H1 (cell line): ENCODE data around the gene EPB41L4A. TPM values are rescaled to one million over a fixed set of nuclear protein-coding genes. Genes with fewer than 3 reads are reported as not detected.
"Not testable (repeated sequence)": the region's sequence is repeated elsewhere in the genome, so short reads cannot be mapped to it uniquely, and the experiment has no call there.

Experiments used
- CTCF ChIA-PET: fragments of 300-600 bp; sonication (Branson Sonifier 250); formaldehyde crosslinking; loops from one replicate; lab custom pipeline; 2021; ENCODE audit not compliant: partially characterized antibody; lab: Charles Lee
- POLR2A ChIA-PET: fragments of 300-600 bp; sonication (Branson Sonifier 250); formaldehyde crosslinking; loops from one replicate; lab custom pipeline; 2021; ENCODE audit warnings: inconsistent platforms; ENCODE audit not compliant: partially characterized antibody; lab: Charles Lee
- DNase-seq, 2 experiments: peaks; one replicate each; pipeline versions ENCODE4 v3.0.0 to v3.0.0-alpha.2; 2010 to 2022; ENCODE audit warnings: low spot score in 2 of 2, low read depth in 1 of 2, mixed read lengths in 1 of 2
- FAIRE-seq: peaks from 2 replicates; lab custom pipeline; 2011; peaks lifted over from hg19 to GRCh38; lab: Jason Lieb, UNC
- H2AFZ ChIP-seq: 2 replicates; pipeline ENCODE4 v1.8.1; 2012; ENCODE audit warnings: low read length, inconsistent platforms
- H2AK5ac ChIP-seq: 2 replicates; pipeline ENCODE4 v1.6.1; 2013; ENCODE audit warnings: low read depth, low read length
- H2BK120ac ChIP-seq: replicated peaks from 2 replicates; pipeline ENCODE3; 2013; ENCODE audit warnings: low read depth, low read length, inconsistent platforms
- H2BK12ac ChIP-seq: 2 replicates; pipeline ENCODE4 v1.6.1; 2013; ENCODE audit warnings: low read depth, low read length
- H2BK15ac ChIP-seq: 2 replicates; pipeline ENCODE4 v1.6.1; 2013; ENCODE audit warnings: low read length
- H2BK20ac ChIP-seq: 2 replicates; pipeline ENCODE4 v1.6.1; 2013; ENCODE audit warnings: low read length
- H2BK5ac ChIP-seq: 2 replicates; pipeline ENCODE4 v1.6.1; 2013; ENCODE audit warnings: low read depth, low read length
- H3K14ac ChIP-seq: 2 replicates; pipeline ENCODE4 v1.6.1; 2013; ENCODE audit warnings: inconsistent platforms; ENCODE audit not compliant: insufficient read length
- H3K18ac ChIP-seq: 2 replicates; pipeline ENCODE4 v1.6.1; 2013; ENCODE audit warnings: low read length; ENCODE audit errors: extremely low read depth
- H3K23ac ChIP-seq: 2 replicates; pipeline ENCODE4 v1.6.1; 2013; ENCODE audit warnings: inconsistent platforms; ENCODE audit not compliant: insufficient read length
- H3K23me2 ChIP-seq: 2 replicates; pipeline ENCODE4 v1.6.1; 2013; ENCODE audit warnings: low read depth, low read length
- H3K27ac ChIP-seq: 2 replicates; pipeline ENCODE4 v1.6.1; 2011; ENCODE audit warnings: low read depth, low read length, inconsistent platforms
- H3K27me3 ChIP-seq, 4 experiments: replicated peaks in 1 of 4; 1 replicate in 1 of 4; 2 replicates in 3 of 4; pipeline versions ENCODE4 v1.6.1 to v1.8.1; 2011 to 2013; ENCODE audit warnings: low read length in 3 of 4, mild to moderate bottlenecking in 3 of 4, inconsistent platforms in 2 of 4, mixed read lengths in 2 of 4, moderate library complexity in 1 of 4; ENCODE audit not compliant: control insufficient read depth in 3 of 4, insufficient read depth in 3 of 4; ENCODE audit errors: extremely low read depth in 1 of 4
- H3K36me3 ChIP-seq, 4 experiments: 2 replicates each; pipeline versions ENCODE4 v1.6.1 to v1.8.1; 2011 to 2013; ENCODE audit warnings: mild to moderate bottlenecking in 4 of 4, low read length in 3 of 4, moderate library complexity in 2 of 4, control low read depth in 1 of 4, inconsistent platforms in 1 of 4; ENCODE audit not compliant: insufficient read depth in 4 of 4, control insufficient read depth in 2 of 4
- H3K4ac ChIP-seq: replicated peaks from 2 replicates; pipeline ENCODE3; 2013; ENCODE audit warnings: low read length, low read depth, mixed read lengths, inconsistent platforms; ENCODE audit not compliant: insufficient read length
- H3K4me1 ChIP-seq, 4 experiments: replicated peaks in 1 of 4; 1 replicate in 1 of 4; 2 replicates in 3 of 4; pipeline versions ENCODE4 v1.6.1 to v1.8.1; 2011 to 2013; ENCODE audit warnings: low read length in 3 of 4, inconsistent platforms in 2 of 4, mixed read lengths in 1 of 4; ENCODE audit not compliant: insufficient read depth in 4 of 4, control insufficient read depth in 3 of 4
- H3K4me2 ChIP-seq, 2 experiments: 2 replicates each; pipeline versions ENCODE4 v1.6.1 to v1.8.1; 2011 to 2013; ENCODE audit warnings: low read depth in 2 of 2, low read length in 2 of 2, control low read depth in 1 of 2, inconsistent platforms in 1 of 2, mild to moderate bottlenecking in 1 of 2; ENCODE audit not compliant: insufficient read depth in 1 of 2
- H3K4me3 ChIP-seq, 4 experiments: fragments of 200-600, 300-600 bp in 1 of 4; sonication (generic), shearing (Covaris generic), sonication (Bioruptor Twin) in 1 of 4; 2 replicates each; pipeline versions ENCODE4 v1.5.1 to v1.8.1; 2011 to 2016; ENCODE audit warnings: low read length in 4 of 4, low read depth in 3 of 4, control low read depth in 2 of 4, inconsistent platforms in 2 of 4, mild to moderate bottlenecking in 2 of 4, mixed read lengths in 1 of 4, moderate library complexity in 1 of 4; ENCODE audit not compliant: insufficient read depth in 2 of 4; ENCODE audit errors: extremely low read depth in 1 of 4
- H3K56ac ChIP-seq: replicated peaks from 2 replicates; pipeline ENCODE3; 2013; ENCODE audit warnings: low read depth, mild to moderate bottlenecking, mixed read lengths, low read length, inconsistent platforms; ENCODE audit not compliant: insufficient read length
- H3K79me1 ChIP-seq: 2 replicates; pipeline ENCODE4 v1.6.1; 2013; ENCODE audit warnings: low read depth, low read length, control low read depth
- H3K79me2 ChIP-seq, 2 experiments: 2 replicates each; pipeline versions ENCODE4 v1.6.1 to v1.8.1; 2012 to 2013; ENCODE audit warnings: low read length in 2 of 2, mild to moderate bottlenecking in 2 of 2, inconsistent platforms in 1 of 2; ENCODE audit not compliant: insufficient read depth in 2 of 2, control insufficient read depth in 1 of 2
- H3K9ac ChIP-seq, 4 experiments: replicated peaks in 1 of 4; 1 replicate in 1 of 4; 2 replicates in 3 of 4; pipeline versions ENCODE4 v1.6.1 to v1.8.1; 2011 to 2013; ENCODE audit warnings: low read depth in 3 of 4, low read length in 3 of 4, control low read depth in 2 of 4, mild to moderate bottlenecking in 2 of 4, moderate library complexity in 2 of 4, inconsistent platforms in 1 of 4; ENCODE audit errors: extremely low read depth in 1 of 4
- H3K9me3 ChIP-seq, 2 experiments: 2 replicates each; pipeline versions ENCODE4 v1.6.1 to v1.8.1; 2012 to 2013; ENCODE audit warnings: mild to moderate bottlenecking in 2 of 2, moderate library complexity in 2 of 2, control low read depth in 1 of 2, inconsistent platforms in 1 of 2, low read depth in 1 of 2, low read length in 1 of 2, mixed read lengths in 1 of 2; ENCODE audit not compliant: insufficient read depth in 2 of 2
- H4K20me1 ChIP-seq, 2 experiments: replicated peaks in 1 of 2; 2 replicates each; pipeline versions ENCODE3 to v1.8.1; 2011 to 2013; ENCODE audit warnings: inconsistent platforms in 2 of 2, low read length in 2 of 2, mild to moderate bottlenecking in 1 of 2; ENCODE audit not compliant: insufficient read depth in 2 of 2, control insufficient read depth in 1 of 2
- H4K5ac ChIP-seq: 2 replicates; pipeline ENCODE4 v1.6.1; 2013; ENCODE audit warnings: low read length, low read depth, mixed read lengths, inconsistent platforms; ENCODE audit not compliant: insufficient read length
- H4K8ac ChIP-seq: 2 replicates; pipeline ENCODE4 v1.8.0; 2013; ENCODE audit warnings: mild to moderate bottlenecking, moderate library complexity, low read length, inconsistent platforms; ENCODE audit not compliant: insufficient read depth; ENCODE audit errors: extremely low read depth
- H4K91ac ChIP-seq: replicated peaks from 2 replicates; pipeline ENCODE3; 2013; ENCODE audit warnings: low read length, mixed read lengths, inconsistent platforms; ENCODE audit not compliant: insufficient read length
- BCL11A ChIP-seq, 2 experiments: IDR thresholded peaks; one replicate each; pipeline ENCODE4 v1.6.1; 2011; ENCODE audit warnings: low read depth in 2 of 2, low read length in 2 of 2, mild to moderate bottlenecking in 2 of 2
- CTBP2 ChIP-seq: IDR thresholded peaks from 2 replicates; pipeline ENCODE4 v1.7.0; 2011; ENCODE audit warnings: borderline replicate concordance, mild to moderate bottlenecking, moderate library complexity, mixed read lengths, low read length; ENCODE audit not compliant: insufficient read depth, insufficient read length
- EZH2 ChIP-seq: fragments of 200-600 bp; sonication (generic); IDR thresholded peaks from 2 replicates; pipeline ENCODE4 v1.7.1; 2012; ENCODE audit warnings: low read depth, mild to moderate bottlenecking, moderate library complexity, low read length, inconsistent platforms; ENCODE audit not compliant: severe bottlenecking
- KDM5A ChIP-seq: fragments of 200-600 bp; IDR thresholded peaks from 2 replicates; pipeline ENCODE4 v1.7.1; 2012; ENCODE audit warnings: mild to moderate bottlenecking, low read length, inconsistent platforms, mixed read lengths
- MAFK ChIP-seq: IDR thresholded peaks from 2 replicates; pipeline ENCODE4 v1.6.1; 2012; ENCODE audit warnings: low read depth, mild to moderate bottlenecking, improper control_type of control experiment, low read length
- NANOG ChIP-seq: IDR thresholded peaks from 2 replicates; pipeline ENCODE4 v1.6.1; 2011; ENCODE audit warnings: low read length, low read depth, mild to moderate bottlenecking, inconsistent platforms; ENCODE audit not compliant: insufficient read depth, poor library complexity, severe bottlenecking
- RBBP5 ChIP-seq: IDR thresholded peaks from 2 replicates; pipeline ENCODE4 v1.7.1; 2012; ENCODE audit warnings: low read depth, mild to moderate bottlenecking, inconsistent platforms, low read length, moderate library complexity, borderline replicate concordance
- RNF2 ChIP-seq: fragments of 200-900, 300-1000 bp; sonication (generic); IDR thresholded peaks from 2 replicates; pipeline ENCODE4 v1.7.1; 2016; ENCODE audit warnings: borderline replicate concordance, low read depth, mild to moderate bottlenecking, antibody characterized with exemption, low read length; ENCODE audit not compliant: poor library complexity, severe bottlenecking; ENCODE audit errors: missing control alignments
- RXRA ChIP-seq: IDR thresholded peaks from 2 replicates; pipeline ENCODE4 v1.6.1; 2011; ENCODE audit warnings: low read depth, mild to moderate bottlenecking, low read length, moderate library complexity; ENCODE audit not compliant: insufficient read depth
- WGBS, 2 experiments: shearing (Covaris generic) in 1 of 2; methylation state at CpG; one replicate each; pipeline versions ENCODE4 v1.1.6 to v1.1.7; 2013 to 2015; ENCODE audit warnings: low lambda C conversion rate in 2 of 2, mixed read lengths in 2 of 2, inconsistent platforms in 1 of 2, low coverage in 1 of 2, missing lambda C conversion rate in 1 of 2; ENCODE audit not compliant: insufficient replicate concordance in 2 of 2, insufficient coverage in 1 of 2, insufficient read length in 1 of 2; ENCODE audit errors: extremely low coverage in 1 of 2, missing lambda C conversion rate in 1 of 2; 5-methylcytosine and 5-hydroxymethylcytosine counted together
- polyA plus RNA-seq, 7 experiments: library from polyadenylated mRNA; depleted of rRNA in 3 of 7; stranded (reverse) in 5 of 7; unstranded in 2 of 7; fragments of >200 nt in 5 of 7; fragments of 200-250 nt in 2 of 7; gene quantifications; 1 replicate in 5 of 7; 2 replicates in 1 of 7; 4 replicates in 1 of 7; pipeline versions ENCODE4 v1.2.1 to v1.2.3, GENCODE V29; 2011 to 2013; ENCODE audit warnings: missing spikeins in 2 of 7, mixed read lengths in 2 of 7
- total RNA-seq: library from RNA; stranded (reverse); fragmentation: NEBNext Ultra II Directional; extraction: Animal tissue kit (Norgen Biotek cat#: 25700); gene quantifications from 2 replicates; pipeline ENCODE4 v1.2.1, GENCODE V29; 2021

EPB41L4A gene
- total and polyA plus RNA-seq, 2 of the 8 experiments (the other 6 are each of a cell fraction or from before 2014, with no cell fraction given) = 1.6 to 4.6 TPM

DNA sequence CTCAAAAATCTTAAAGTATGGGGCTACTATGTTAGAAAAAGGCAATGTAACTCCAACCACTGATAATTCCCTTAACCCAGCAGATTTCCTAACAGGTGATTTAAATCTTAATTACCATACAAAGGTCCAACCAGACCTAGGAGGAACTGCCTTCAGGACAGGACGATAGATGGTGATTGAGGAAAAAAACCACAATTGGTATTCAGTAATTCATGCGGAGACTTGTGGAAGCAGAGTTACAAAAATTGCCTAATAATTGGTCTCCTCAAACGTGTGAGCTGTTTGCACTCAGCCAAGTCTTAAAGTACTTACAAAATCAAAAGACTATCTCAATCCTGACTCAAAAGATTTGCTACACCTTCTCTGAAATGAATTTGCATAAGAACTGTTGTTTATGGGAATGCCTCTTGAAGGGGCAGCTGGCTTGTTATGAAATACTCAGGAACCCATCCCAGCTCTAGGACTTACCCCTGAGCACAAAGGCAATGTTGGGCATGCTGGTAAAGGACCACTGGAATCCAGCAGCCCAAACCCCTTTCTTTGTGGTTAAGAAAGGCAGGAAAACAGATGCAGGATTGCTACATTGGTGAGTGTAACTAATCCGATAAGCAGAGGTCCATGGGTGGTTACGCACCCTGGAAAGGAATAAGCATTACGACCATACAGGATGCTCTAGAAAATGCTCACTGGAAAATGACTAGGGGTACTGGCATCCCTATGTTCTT is 26.7 kb upstream of the EPB41L4A start (continued):
- no peak for TF ChIP-seq BCL11A (IDR thresholded peaks at IDR 0.05; ENCODE audit: low read depth in 2 of 2, low read length in 2 of 2)
- TF ChIP-seq RNF2 = no peak
- no peak for TF ChIP-seq RBBP5
- no peak for TF ChIP-seq MAFK
- TF ChIP-seq CTBP2 = no peak
- TF ChIP-seq RXRA = no peak
- no peak for TF ChIP-seq NANOG
- TF ChIP-seq EZH2 = no peak
- no peak for TF ChIP-seq KDM5A

DNA sequence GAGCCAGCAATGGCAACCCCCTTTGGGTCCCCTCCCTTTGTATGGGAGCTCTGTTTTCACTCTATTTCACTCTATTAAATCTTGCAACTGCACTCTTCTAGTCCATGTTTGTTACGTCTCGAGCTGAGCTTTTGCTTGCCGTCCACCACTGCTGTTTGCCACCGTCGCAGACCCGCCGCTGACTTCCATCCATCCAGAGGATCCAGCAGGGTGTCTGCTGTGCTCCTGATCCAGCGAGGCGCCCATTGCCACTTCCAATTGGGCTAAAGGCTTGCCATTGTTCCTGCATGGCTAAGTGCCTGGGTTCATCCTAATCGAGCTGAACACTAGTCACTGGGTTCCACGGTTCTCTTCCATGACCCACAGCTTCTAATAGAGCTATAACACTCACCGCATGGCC is 24.9 kb upstream of the EPB41L4A start:
- CTCF ChIA-PET = interaction anchor here (0.9 kb wide), 1 partner anchor 49 kb away, joined by 3 read pairs; no protein-coding TSS in a partner anchor
- H3K79me2 ChIP-seq, H3K4ac ChIP-seq, H3K14ac ChIP-seq, H3K9me3 ChIP-seq, H2BK20ac ChIP-seq, H2AFZ ChIP-seq, H4K8ac ChIP-seq, H3K56ac ChIP-seq, H3K23ac ChIP-seq, H4K5ac ChIP-seq, H3K4me1 ChIP-seq, DNase-seq, H2BK12ac ChIP-seq, H3K79me1 ChIP-seq, H3K27me3 ChIP-seq, POLR2A ChIA-PET, H4K91ac ChIP-seq, H2AK5ac ChIP-seq, H2BK15ac ChIP-seq, H3K27ac ChIP-seq, H2BK120ac ChIP-seq, H2BK5ac ChIP-seq, H4K20me1 ChIP-seq, H3K18ac ChIP-seq, H3K23me2 ChIP-seq, FAIRE-seq, H3K4me3 ChIP-seq, H3K9ac ChIP-seq, H3K36me3 ChIP-seq, H3K4me2 ChIP-seq: not testable (repeated sequence)
- 94% methylated on average over 12 of the region's 12 CpGs; no CpG with 5 or more reads in 1 of the 2 experiments for WGBS, 2 experiments
